Left hindlimb (tissue), 1 donor: Measurements from ENCODE around the gene SCYGR2.

Experiments used
- DNase-seq: peaks from one replicate; pipeline ENCODE4 v3.0.0-alpha.2; 2018

Gene SCYGR2

GRCh38 chr2:227613272-227613660 is 14.6 kb downstream of the SCYGR2 start:
- no peak for DNase-seq

GRCh38 chr2:227614246-227614645 is 15.6 kb downstream of the SCYGR2 start:
- no peak for DNase-seq

DNA sequence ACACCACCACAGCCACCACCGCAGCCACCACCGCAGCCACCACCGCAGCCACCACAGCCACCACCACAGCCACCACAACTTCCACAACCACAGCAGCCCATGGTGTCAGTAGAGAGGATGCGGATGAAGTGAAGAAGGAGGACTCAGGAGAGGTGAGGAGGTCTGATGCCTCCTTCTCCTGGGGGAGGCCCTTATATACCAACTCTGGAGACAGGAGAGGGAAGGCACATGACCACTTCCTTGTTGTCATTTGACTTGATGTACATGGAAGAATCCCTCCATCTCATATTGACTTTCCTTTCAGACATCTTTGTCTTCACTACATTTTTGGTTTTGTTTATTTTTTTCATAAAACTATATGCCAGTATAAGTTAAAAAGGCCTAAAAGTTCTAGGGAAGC is 16.0 kb downstream of the SCYGR2 start, which contains the start of gene SCYGR3:
Gene SCYGR3 (minus strand): TSS at position 101 of the 400 bp plus-strand sequence. CDS start 0 bp downstream, at position 101.
- no peak for DNase-seq

GRCh38 chr2:227615181-227615580 is 16.5 kb downstream of the SCYGR2 start:
- no peak for DNase-seq

DNA sequence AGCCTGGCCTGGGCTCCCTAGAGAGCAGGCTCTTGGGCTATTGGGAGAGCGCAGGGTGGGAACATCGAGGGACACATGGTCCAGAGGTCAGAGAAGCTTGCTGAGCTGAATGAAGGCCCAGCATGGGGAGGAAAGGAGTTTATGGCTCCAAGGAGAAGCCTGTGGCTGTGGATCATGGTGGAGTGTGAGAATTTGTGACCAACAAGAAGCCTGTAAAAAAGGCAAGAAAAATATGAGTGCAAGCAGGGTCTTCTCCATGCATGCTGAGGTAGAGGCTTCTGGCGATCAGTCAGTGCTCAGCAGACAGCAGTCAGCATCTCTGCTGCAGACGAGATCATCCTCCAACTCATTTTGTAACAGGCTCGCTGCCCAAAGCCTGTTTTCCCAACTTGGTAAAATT is 17.2 kb downstream of the SCYGR2 start:
- no peak for DNase-seq

DNA sequence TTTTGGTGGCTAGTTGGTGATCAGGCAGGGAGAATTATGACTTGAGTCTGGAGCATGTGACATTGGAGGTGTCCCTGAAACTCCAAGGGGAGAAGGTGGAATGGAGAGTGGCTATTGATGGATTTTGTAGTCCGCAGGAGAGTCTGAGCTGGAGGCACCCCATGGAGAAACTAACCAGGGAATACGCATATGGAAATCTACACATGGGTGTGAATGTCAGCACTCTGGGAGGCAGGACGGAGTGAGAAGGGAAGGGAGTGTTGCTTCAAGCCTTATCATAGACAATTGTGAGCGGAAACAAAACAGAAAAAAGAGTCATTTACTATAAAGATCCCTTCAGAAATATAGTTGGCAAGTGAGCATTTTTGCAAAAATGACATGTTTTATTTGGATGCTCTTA is 17.9 kb downstream of the SCYGR2 start:
- DNase-seq, result no peak

- no peak for DNase-seq
Observed at GRCh38 chr2:227617316-227618230, 18.9 kb downstream of the SCYGR2 start, which contains the start of gene SCYGR4. TSS of gene SCYGR4 (plus strand) at chr2:227617498. CDS start at chr2:227617498, 0 bp downstream.

- no peak for DNase-seq
Observed at GRCh38 chr2:227623226-227623625, 24.5 kb downstream of the SCYGR2 start.

DNA sequence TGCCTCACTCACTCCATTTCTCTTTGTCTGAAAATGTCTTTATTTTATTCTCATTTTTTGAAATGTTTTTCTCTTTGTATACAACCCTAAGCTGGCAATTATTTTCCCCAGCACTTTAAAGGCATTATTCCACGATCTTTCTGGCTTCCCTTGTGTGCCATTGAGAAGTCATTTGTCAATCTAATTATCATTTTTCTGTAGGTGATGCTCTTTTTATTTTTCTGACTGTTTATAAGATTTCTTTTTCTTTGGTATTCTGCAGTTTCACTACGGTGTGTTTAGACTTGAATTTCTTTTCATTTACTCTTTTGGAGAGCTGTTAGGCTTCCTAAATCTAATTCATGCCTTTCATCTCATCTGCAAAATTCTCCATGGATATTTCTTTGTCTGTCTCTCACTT is 26.7 kb downstream of the SCYGR2 start:
- DNase-seq, result no peak

- no peak for DNase-seq
Observed at GRCh38 chr2:227626580-227627151, 28.0 kb downstream of the SCYGR2 start.

DNA sequence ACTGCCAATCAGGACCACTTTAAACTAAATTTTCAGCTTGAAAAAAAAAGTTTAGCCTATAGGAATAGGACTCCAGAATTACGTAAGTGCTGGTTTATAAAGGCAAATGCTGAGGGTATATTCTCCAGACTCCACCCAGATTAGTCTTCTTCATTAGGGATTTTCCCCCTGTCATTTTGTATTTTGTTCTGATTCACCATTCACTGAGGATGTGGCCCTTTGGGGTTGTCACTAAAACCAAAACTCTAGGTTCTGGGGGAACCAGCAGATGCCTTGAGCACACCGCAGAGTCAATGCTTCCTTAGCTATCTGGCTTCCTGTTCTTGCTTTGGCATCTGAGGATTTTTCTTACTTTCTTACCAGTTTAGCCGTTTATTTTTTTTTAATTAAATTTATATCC is 29.1 kb downstream of the SCYGR2 start:
- no peak for DNase-seq

- DNase-seq, result no peak
Observed at GRCh38 chr2:227629435-227629834, 30.7 kb downstream of the SCYGR2 start.

DNA sequence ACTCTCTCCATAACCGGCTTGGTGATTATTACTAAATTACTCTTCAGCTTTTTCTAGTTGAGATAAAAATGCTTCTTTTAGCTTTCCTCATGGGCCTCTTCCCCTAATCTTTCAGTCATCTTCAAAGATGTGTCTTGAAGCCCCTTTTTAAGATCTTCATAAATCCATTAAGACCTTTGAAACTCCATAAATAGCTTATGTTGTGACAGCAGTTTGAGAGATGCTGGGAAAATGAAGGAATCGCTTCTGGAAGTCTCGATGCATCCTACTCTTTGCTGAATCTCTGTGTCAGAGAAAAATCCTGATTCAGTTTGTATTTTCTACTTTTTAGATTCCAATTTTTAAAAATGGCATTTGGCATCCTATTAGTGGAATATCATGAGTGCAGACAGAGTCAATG is 31.6 kb downstream of the SCYGR2 start:
- no peak for DNase-seq

DNA sequence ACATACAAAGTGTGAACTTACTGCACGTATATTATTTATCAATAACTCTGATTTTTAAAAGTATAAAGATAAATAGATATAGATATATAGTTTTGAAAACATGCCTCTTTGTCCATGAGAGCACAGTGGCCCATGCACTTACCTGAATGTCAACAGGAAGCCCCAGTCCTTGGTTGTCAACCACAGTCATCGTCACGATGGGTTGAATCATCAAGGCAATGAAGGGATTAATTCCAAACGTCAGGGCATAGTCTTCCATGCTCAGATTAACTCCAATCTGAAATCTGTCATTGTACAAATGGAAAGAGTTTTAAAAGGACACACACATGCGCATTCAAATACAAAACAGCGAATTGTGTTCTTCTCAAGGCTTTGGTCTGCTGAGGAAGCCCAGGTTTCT is 34.1 kb downstream of the SCYGR2 start:
- no peak for DNase-seq

- DNase-seq, result no peak
Observed at GRCh38 chr2:227634201-227634600, 35.5 kb downstream of the SCYGR2 start.

DNA sequence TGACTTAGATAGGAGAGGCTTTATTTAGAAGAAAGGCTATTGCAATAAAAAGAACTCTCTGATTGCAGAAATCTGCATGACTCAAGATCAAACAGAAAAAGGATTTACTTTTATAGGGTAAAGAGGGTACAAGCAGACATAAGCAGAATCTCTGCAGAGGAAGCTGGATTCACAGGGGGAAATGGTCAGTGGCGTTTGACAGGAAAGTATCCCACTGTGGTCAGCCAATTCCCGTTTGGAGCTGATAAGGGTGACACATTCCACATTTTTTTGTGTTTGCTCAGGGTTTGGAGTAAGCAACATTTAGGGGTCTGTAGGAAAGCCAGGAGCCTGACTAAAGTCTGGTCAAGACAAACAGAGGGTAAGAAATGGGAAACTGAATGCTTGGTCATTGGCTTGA is 44.0 kb downstream of the SCYGR2 start:
- no peak for DNase-seq

- no peak for DNase-seq
Observed at GRCh38 chr2:227643990-227644551, 45.4 kb downstream of the SCYGR2 start.
